Fibroblast of villous mesenchyme (primary cell): ENCODE results near the gene RUNX2. TPM values are rescaled to one million over a fixed set of nuclear protein-coding genes. Genes with fewer than 3 reads are reported as not detected.

Source experiments
- DNase-seq: peaks from one replicate; pipeline ENCODE4 v3.0.0-alpha.2; 2010; ENCODE audit warnings: low read depth
- H3K4me3 ChIP-seq: 2 replicates; pipeline ENCODE4 v1.5.1; 2011; ENCODE audit warnings: low read depth, mild to moderate bottlenecking, low read length
- CTCF ChIP-seq: IDR thresholded peaks from 2 replicates; pipeline ENCODE4 v1.5.1; 2012; ENCODE audit warnings: low read depth, mild to moderate bottlenecking, low read length; ENCODE audit not compliant: insufficient read depth
- total RNA-seq: library from RNA; depleted of rRNA; stranded (reverse); fragments of >200 nt; gene quantifications from 2 replicates; pipeline ENCODE4 v1.2.3, GENCODE V29; 2012

The RUNX2 gene
- total RNA-seq, 1 donor: 8.6 TPM

- no peak for DNase-seq
- no peak for TF ChIP-seq CTCF
These were observed 66.5 kb downstream of the RUNX2 start for GRCh38 chr6:45394586-45395095.

DNA sequence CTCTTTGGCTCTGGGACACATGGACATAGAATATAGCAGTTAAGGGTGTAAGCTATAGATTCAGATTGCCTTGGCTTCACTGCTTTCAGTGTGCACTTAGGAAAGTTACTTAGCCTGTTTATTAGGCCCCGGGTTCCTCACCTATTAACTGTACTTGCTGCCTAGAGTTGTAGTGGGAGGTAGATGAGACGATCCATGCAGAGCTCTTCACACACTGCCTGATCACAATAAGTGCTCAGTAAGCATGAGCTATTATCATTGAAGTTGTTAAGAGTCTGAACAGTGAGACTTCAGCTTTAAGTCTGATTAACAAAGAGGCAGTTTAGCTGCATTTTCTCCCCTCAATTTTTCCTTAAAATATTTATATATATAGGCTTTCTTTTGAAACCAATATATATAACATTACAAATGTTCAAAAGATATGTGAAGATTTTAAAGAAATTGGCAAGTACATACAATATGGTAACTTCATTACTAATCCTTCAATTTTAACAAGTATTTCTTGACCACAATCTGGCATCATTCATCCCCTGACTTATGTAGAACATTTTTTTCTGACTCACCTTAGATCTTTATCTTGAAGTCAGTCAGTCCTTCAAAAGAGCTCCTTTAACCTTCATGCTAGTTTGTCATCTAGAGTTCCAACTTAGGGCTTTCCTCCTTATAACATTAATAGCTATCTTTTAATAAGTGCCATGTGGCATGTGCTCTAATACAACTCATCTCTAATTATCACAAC lies 70.1 kb downstream of the RUNX2 start:
- TF ChIP-seq CTCF: no peak
- H3K4me3 ChIP-seq: no peak overlapping the region
- DNase-seq: no peak

More at GRCh38 chr6:45394586-45395095, 66.5 kb downstream of the RUNX2 start:
- H3K4me3 ChIP-seq: no peak overlapping the region

DNA sequence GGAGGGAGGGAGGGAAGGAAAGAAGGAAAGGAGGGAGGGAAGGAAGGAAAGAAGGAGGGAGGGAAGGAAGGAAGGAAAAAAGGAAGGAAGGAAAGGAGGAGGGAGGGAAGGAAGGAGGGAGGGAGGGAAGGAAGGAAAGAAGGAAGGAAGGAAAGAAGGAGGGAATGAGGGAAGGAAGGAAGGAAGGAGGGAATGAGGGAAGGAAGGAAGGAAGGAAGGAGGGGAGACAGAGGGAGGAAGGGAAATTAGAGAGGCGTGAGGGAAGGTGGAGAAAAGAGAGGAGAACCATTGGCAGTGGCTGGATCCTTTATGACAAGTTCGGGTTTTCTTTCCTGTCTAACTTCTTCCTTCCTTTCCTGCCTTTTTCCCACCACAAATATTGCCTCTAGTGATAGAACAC lies 71.9 kb downstream of the RUNX2 start:
- H3K4me3 ChIP-seq: no peak overlapping the region
- no peak for DNase-seq
- TF ChIP-seq CTCF: no peak

GRCh38 chr6:45411959-45412358 lies 83.8 kb downstream of the RUNX2 start:
- no peak for TF ChIP-seq CTCF
- no peak for DNase-seq
- H3K4me3 ChIP-seq: no peak overlapping the region

DNA sequence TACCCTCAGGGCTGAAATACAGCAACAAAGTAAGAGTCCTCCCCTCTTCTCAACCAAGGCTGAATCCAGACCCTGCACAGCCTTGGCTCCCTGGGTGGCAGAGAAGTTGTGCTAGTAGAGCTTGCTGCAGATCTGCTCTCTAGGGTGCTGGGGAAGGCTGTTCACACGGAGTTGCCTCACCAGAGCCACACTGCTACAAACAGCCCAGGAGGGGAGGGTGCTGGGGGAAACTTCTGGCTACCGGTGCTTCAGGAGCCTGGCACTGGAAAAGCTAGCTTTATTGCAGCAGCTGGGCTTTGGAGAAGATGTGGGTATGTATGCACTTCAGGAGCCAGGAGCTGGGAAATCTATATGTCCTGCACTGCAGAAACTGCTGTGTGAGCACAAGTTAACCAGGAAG lies 87.2 kb downstream of the RUNX2 start:
- TF ChIP-seq CTCF: no peak
- H3K4me3 ChIP-seq: no peak overlapping the region
- DNase-seq: no peak

GRCh38 chr6:45415788-45416518 lies 87.8 kb downstream of the RUNX2 start:
- no peak for TF ChIP-seq CTCF
- no peak overlapping the region for H3K4me3 ChIP-seq
- no peak for DNase-seq
